ENCODE measurements around the gene OR2A12.
"Not testable (repeated sequence)": the region's sequence is repeated elsewhere in the genome, so short reads cannot be mapped to it uniquely, and the experiment has no call there.

OR2A12 gene

GRCh38 chr7:144049491-144049890 is 36.6 kb upstream of the OR2A12 start:
- no peak overlapping the region for H3K9ac ChIP-seq
- no peaks in the 10 kb centered on the region for H3K36me3 ChIP-seq (ENCODE audit: control insufficient read depth, insufficient read depth, low read length)
- H3K4me1 ChIP-seq, result no peaks in the 10 kb centered on the region
- no peak overlapping the region for H3K4me2 ChIP-seq (ENCODE audit: low read length)
- H3K79me2 ChIP-seq, result no peaks in the 10 kb centered on the region
- no peak overlapping the region for H3K27ac ChIP-seq
- TF ChIP-seq, protein P1, sequence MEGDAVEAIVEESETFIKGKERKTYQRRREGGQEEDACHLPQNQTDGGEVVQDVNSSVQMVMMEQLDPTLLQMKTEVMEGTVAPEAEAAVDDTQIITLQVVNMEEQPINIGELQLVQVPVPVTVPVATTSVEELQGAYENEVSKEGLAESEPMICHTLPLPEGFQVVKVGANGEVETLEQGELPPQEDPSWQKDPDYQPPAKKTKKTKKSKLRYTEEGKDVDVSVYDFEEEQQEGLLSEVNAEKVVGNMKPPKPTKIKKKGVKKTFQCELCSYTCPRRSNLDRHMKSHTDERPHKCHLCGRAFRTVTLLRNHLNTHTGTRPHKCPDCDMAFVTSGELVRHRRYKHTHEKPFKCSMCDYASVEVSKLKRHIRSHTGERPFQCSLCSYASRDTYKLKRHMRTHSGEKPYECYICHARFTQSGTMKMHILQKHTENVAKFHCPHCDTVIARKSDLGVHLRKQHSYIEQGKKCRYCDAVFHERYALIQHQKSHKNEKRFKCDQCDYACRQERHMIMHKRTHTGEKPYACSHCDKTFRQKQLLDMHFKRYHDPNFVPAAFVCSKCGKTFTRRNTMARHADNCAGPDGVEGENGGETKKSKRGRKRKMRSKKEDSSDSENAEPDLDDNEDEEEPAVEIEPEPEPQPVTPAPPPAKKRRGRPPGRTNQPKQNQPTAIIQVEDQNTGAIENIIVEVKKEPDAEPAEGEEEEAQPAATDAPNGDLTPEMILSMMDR (IDR thresholded peaks at IDR 0.05), result no peak
- H3K9me3 ChIP-seq (ENCODE audit: control insufficient read depth, low read length), result no peaks in the 10 kb centered on the region
- no peak overlapping the region for H2AFZ ChIP-seq
- no peaks in the 10 kb centered on the region for H3K27me3 ChIP-seq (ENCODE audit: control insufficient read depth, insufficient read depth, low read length)
- no peak overlapping the region for H3K4me3 ChIP-seq (ENCODE audit: low read depth, low read length)

- H3K79me2 ChIP-seq, result no peaks in the 10 kb centered on the region
- TF ChIP-seq, protein P1 (IDR thresholded peaks at IDR 0.05), result no peak
- H3K9ac ChIP-seq, result no peak overlapping the region
These were observed 36.0 kb upstream of the OR2A12 start for GRCh38 chr7:144050093-144050492.

GRCh38 chr7:144050884-144051283 is 35.2 kb upstream of the OR2A12 start:
- H3K27me3 ChIP-seq (ENCODE audit: control insufficient read depth, insufficient read depth, low read length); H3K4me2 ChIP-seq (ENCODE audit: low read length); H3K79me2 ChIP-seq; H3K9me3 ChIP-seq (ENCODE audit: control insufficient read depth, low read length); H3K4me3 ChIP-seq (ENCODE audit: low read depth, low read length); H3K9ac ChIP-seq; H3K36me3 ChIP-seq (ENCODE audit: control insufficient read depth, insufficient read depth, low read length); H2AFZ ChIP-seq; H3K4me1 ChIP-seq; H3K27ac ChIP-seq: not testable (repeated sequence)

More at GRCh38 chr7:144050093-144050492, 36.0 kb upstream of the OR2A12 start:
- Histone ChIP-seq H3K4me1 (no peaks in the 10 kb centered on the region), H2AFZ (no peak overlapping the region), H3K27me3 (ENCODE audit: control insufficient read depth, insufficient read depth, low read length) (no peaks in the 10 kb centered on the region), H3K4me2 (ENCODE audit: low read length) (no peak overlapping the region), H3K4me3 (ENCODE audit: low read depth, low read length) (no peak overlapping the region), H3K36me3 (ENCODE audit: control insufficient read depth, insufficient read depth, low read length) (no peaks in the 10 kb centered on the region), H3K9me3 (ENCODE audit: control insufficient read depth, low read length) (no peaks in the 10 kb centered on the region), H3K27ac (no peak overlapping the region)

DNA sequence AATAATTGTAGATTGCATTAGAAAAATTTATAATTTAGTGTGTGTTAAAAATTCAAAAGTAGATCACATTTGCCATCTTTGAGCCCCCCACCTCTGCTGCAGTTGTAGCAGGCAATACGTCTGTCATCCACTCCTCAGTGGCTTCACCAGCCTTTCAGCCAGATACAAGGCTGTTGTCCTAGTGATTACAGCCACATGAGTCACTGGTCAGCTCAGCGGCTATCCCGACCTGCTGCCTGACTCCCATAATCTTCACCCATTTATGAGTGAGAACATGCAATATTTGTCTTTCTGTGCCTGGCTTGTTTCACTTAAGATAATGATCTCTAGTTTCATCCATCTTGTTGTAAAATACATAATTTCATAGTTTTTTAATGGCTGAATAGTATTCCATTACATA is 28.1 kb upstream of the OR2A12 start:
- no peaks in the 10 kb centered on the region for H3K36me3 ChIP-seq (ENCODE audit: control insufficient read depth, insufficient read depth, low read length)
- H3K9me3 ChIP-seq (ENCODE audit: control insufficient read depth, low read length), result no peaks in the 10 kb centered on the region
- H3K27ac ChIP-seq, result no peak overlapping the region
- no peaks in the 10 kb centered on the region for H3K27me3 ChIP-seq (ENCODE audit: control insufficient read depth, insufficient read depth, low read length)
- no peaks in the 10 kb centered on the region for H3K79me2 ChIP-seq
- TF ChIP-seq, protein P1 (IDR thresholded peaks at IDR 0.05), result no peak
- H3K4me1 ChIP-seq, result no peaks in the 10 kb centered on the region
- H3K4me2 ChIP-seq (ENCODE audit: low read length), result no peak overlapping the region
- no peak overlapping the region for H3K4me3 ChIP-seq (ENCODE audit: low read depth, low read length)
- no peak overlapping the region for H3K9ac ChIP-seq
- H2AFZ ChIP-seq, result no peak overlapping the region

DNA sequence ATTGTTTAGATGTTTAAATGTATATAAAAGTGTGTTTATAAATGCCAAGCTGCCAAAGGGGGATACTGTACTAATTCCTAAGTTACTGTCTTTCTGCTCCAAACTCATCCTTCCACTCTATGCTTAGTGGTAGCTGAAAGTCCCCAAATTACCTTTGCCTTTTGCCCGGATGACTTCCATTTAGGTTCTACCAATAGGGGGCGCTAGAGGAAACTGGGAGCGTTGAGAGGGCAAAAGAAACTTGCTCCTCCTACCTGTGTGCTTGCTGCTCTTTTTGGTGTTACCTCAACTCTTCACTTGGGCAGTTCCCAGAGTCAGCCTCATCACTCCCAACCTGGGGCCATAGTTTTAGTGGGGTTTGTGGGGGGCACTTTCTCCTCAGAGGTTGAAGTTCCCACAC is 22.4 kb upstream of the OR2A12 start:
- Histone ChIP-seq H3K9ac (no peak overlapping the region), H3K79me2 (no peaks in the 10 kb centered on the region)
- TF ChIP-seq, protein P1 (IDR thresholded peaks at IDR 0.05), result no peak

More for the DNA sequence above, 22.4 kb upstream of the OR2A12 start:
- Histone ChIP-seq H3K4me2 (ENCODE audit: low read length) (no peak overlapping the region), H3K4me3 (ENCODE audit: low read depth, low read length) (no peak overlapping the region), H3K4me1 (no peaks in the 10 kb centered on the region), H2AFZ (no peak overlapping the region), H3K36me3 (ENCODE audit: control insufficient read depth, insufficient read depth, low read length) (no peaks in the 10 kb centered on the region), H3K27ac (no peak overlapping the region), H3K27me3 (ENCODE audit: control insufficient read depth, insufficient read depth, low read length) (no peaks in the 10 kb centered on the region), H3K9me3 (ENCODE audit: control insufficient read depth, low read length) (no peaks in the 10 kb centered on the region)
